ENCODE measurements around the gene PPP2R5A.

PPP2R5A gene

GRCh38 chr1:212247179-212247721 is 38.0 kb upstream of the PPP2R5A start:
- Histone ChIP-seq H3K9me3 (no peaks in the 10 kb centered on the region), H3K4me3 (ENCODE audit: low read depth in 1 of 2, low read length in 1 of 2) (no peak overlapping the region), H3K36me3 (no peaks in the 10 kb centered on the region), H3K27me3 (no peaks in the 10 kb centered on the region), H3K4me1 (ENCODE audit: control insufficient read depth in 1 of 2, insufficient read depth in 1 of 2, low read depth in 1 of 2, low read length in 1 of 2) (peaks cover 16 to 36% of the 10 kb centered on the region in 2 experiments), H3K27ac (no peak overlapping the region)
- TF ChIP-seq CTCF (IDR thresholded peaks at IDR 0.05) = no peak

- H3K9me3 ChIP-seq = no peaks in the 10 kb centered on the region
- H3K4me1 ChIP-seq (ENCODE audit: control insufficient read depth in 1 of 2, insufficient read depth in 1 of 2, low read depth in 1 of 2, low read length in 1 of 2) = peaks cover 18 to 42% of the 10 kb centered on the region in 2 experiments
- H3K27ac ChIP-seq = no peak overlapping the region
- no peak overlapping the region for H3K4me3 ChIP-seq (ENCODE audit: low read depth in 1 of 2, low read length in 1 of 2)
- no peaks in the 10 kb centered on the region for H3K27me3 ChIP-seq
- no peak for TF ChIP-seq CTCF (IDR thresholded peaks at IDR 0.05)
- no peaks in the 10 kb centered on the region for H3K36me3 ChIP-seq
Measured at GRCh38 chr1:212247988-212248387, 37.2 kb upstream of the PPP2R5A start.

GRCh38 chr1:212254853-212255363 is 30.3 kb upstream of the PPP2R5A start:
- no peak for TF ChIP-seq CTCF (IDR thresholded peaks at IDR 0.05)
- H3K9me3 ChIP-seq = no peaks in the 10 kb centered on the region
- H3K27me3 ChIP-seq = no peaks in the 10 kb centered on the region
- peaks cover 67 to 79% of the 10 kb centered on the region in 2 experiments for H3K4me1 ChIP-seq (ENCODE audit: control insufficient read depth in 1 of 2, insufficient read depth in 1 of 2, low read depth in 1 of 2, low read length in 1 of 2)
- H3K4me3 ChIP-seq (ENCODE audit: low read depth in 1 of 2, low read length in 1 of 2) = peak overlapping the region; percentile 52 to 56
- no peaks in the 10 kb centered on the region for H3K36me3 ChIP-seq
- H3K27ac ChIP-seq = peak overlapping the region; percentile 98

GRCh38 chr1:212255705-212256307 is 29.4 kb upstream of the PPP2R5A start:
- H3K27ac ChIP-seq = peak overlapping the region; percentile 98
- peaks cover 76 to 87% of the 10 kb centered on the region in 2 experiments for H3K4me1 ChIP-seq (ENCODE audit: control insufficient read depth in 1 of 2, insufficient read depth in 1 of 2, low read depth in 1 of 2, low read length in 1 of 2)
- no peaks in the 10 kb centered on the region for H3K9me3 ChIP-seq
- TF ChIP-seq CTCF (IDR thresholded peaks at IDR 0.05) = no peak
- peak overlapping the region; percentile 52 to 56 for H3K4me3 ChIP-seq (ENCODE audit: low read depth in 1 of 2, low read length in 1 of 2)
- H3K36me3 ChIP-seq = no peaks in the 10 kb centered on the region
- H3K27me3 ChIP-seq = no peaks in the 10 kb centered on the region

- Histone ChIP-seq H3K9me3 (no peaks in the 10 kb centered on the region), H3K4me3 (ENCODE audit: low read depth in 1 of 2, low read length in 1 of 2) (peak overlapping the region; percentile 52 to 56), H3K4me1 (ENCODE audit: control insufficient read depth in 1 of 2, insufficient read depth in 1 of 2, low read depth in 1 of 2, low read length in 1 of 2) (peaks cover 81 to 93% of the 10 kb centered on the region in 2 experiments), H3K27ac (peak overlapping the region; percentile 98), H3K27me3 (no peaks in the 10 kb centered on the region), H3K36me3 (no peaks in the 10 kb centered on the region)
- TF ChIP-seq CTCF (IDR thresholded peaks at IDR 0.05) = no peak
Measured at GRCh38 chr1:212256369-212256768, 28.8 kb upstream of the PPP2R5A start.

Data from neutrophil (primary cell).